ENCODE results near the gene VWC2L.

- TF ChIP-seq, protein P1, sequence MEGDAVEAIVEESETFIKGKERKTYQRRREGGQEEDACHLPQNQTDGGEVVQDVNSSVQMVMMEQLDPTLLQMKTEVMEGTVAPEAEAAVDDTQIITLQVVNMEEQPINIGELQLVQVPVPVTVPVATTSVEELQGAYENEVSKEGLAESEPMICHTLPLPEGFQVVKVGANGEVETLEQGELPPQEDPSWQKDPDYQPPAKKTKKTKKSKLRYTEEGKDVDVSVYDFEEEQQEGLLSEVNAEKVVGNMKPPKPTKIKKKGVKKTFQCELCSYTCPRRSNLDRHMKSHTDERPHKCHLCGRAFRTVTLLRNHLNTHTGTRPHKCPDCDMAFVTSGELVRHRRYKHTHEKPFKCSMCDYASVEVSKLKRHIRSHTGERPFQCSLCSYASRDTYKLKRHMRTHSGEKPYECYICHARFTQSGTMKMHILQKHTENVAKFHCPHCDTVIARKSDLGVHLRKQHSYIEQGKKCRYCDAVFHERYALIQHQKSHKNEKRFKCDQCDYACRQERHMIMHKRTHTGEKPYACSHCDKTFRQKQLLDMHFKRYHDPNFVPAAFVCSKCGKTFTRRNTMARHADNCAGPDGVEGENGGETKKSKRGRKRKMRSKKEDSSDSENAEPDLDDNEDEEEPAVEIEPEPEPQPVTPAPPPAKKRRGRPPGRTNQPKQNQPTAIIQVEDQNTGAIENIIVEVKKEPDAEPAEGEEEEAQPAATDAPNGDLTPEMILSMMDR (IDR thresholded peaks at IDR 0.05; ENCODE audit: insufficient read depth, low read length) = no peak
- TF ChIP-seq REST (IDR thresholded peaks at IDR 0.05; ENCODE audit: insufficient replicate concordance, low read depth) (no peak), POLR2AphosphoS5 (IDR thresholded peaks at IDR 0.05; ENCODE audit: low read depth) (no peak), GABPA (IDR thresholded peaks at IDR 0.05; ENCODE audit: low read depth) (no peak)
Observed at GRCh38 chr2:214484239-214484638, 73.4 kb downstream of the VWC2L start.

All from HL-60 (cell line).